ENCODE measurements around the gene ZNF366.
"Not testable (repeated sequence)": the region's sequence is repeated elsewhere in the genome, so short reads cannot be mapped to it uniquely, and the experiment has no call there.

- TF ChIP-seq POLR2A (IDR thresholded peaks at IDR 0.05; ENCODE audit: low read depth, low read length); POU2F2 (IDR thresholded peaks at IDR 0.05; ENCODE audit: low read depth, low read length); PAX5 (IDR thresholded peaks at IDR 0.05; ENCODE audit: insufficient read depth, low read length, severe bottlenecking); SPI1 (IDR thresholded peaks at IDR 0.05; ENCODE audit: low read depth, low read length); POLR2AphosphoS5 (IDR thresholded peaks at IDR 0.05; ENCODE audit: low read depth, low read length): not testable (repeated sequence)
Observed at GRCh38 chr5:72404771-72405170, 102.4 kb downstream of the ZNF366 start.
